ENCODE data around the gene ENTPD2. TPM values are rescaled to one million over a fixed set of nuclear protein-coding genes. Genes with fewer than 3 reads are reported as not detected.
"Not testable (repeated sequence)": the region's sequence is repeated elsewhere in the genome, so short reads cannot be mapped to it uniquely, and the experiment has no call there.

Gene ENTPD2
- total RNA-seq, 4 donors from 2014 or later, result 7.0 to 21.0 (median 18.1) TPM

DNA sequence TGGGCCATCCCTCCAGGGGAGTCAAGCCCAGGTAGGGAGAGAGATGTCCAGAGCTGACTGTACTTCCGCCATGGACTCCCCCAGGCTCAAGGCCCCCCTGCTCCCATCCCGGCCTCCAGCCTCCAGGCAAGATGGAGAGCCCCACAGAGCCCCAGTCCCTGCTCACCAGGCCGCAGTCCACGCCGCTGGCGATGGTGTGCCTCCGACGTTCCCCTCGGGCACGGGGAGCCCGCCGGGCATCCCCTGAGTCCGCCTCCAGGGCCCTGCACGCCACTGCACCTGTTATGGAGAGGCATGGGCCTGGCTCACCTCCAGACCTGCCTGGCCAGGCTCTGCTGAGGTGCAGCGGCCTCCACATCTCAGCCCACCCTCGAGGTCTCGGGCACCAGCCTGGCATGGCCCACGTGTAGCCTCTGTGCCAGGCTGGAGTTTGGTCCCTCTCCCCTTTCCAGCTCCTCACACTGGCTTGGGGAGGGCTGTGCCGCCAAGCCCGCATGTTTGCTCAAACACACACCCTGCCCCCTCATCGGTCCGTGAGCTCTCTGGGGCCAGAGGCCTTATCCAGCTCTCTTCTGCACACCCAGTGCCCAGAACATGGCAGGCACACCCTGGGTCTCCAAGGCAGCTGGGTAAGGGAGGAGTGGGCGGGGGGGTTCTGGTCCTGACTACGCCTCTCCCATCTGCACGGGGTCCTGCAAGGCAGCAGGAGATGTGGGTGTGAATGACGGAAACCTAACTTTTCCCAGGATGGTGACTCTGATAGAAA is 12.4 kb upstream of the ENTPD2 start:
- no peak for DNase-seq (ENCODE audit: low spot score in 2 of 2)
- Histone ChIP-seq H3K4me1 (peaks cover 0 to 41% (median 17%) of the 10 kb centered on the region in 4 donors), H3K4me3 (no peak overlapping the region), H3K27ac (no peak overlapping the region), H3K36me3 (no peaks in the 10 kb centered on the region), H3K9me3 (no peaks in the 10 kb centered on the region), H3K27me3 (peaks cover 0 to 8% of the 10 kb centered on the region in 2 donors)
- TF ChIP-seq POLR2A (IDR thresholded peaks at IDR 0.05) (no peak), EP300 (IDR thresholded peaks at IDR 0.05) (no peak)
- TF ChIP-seq, protein P1, sequence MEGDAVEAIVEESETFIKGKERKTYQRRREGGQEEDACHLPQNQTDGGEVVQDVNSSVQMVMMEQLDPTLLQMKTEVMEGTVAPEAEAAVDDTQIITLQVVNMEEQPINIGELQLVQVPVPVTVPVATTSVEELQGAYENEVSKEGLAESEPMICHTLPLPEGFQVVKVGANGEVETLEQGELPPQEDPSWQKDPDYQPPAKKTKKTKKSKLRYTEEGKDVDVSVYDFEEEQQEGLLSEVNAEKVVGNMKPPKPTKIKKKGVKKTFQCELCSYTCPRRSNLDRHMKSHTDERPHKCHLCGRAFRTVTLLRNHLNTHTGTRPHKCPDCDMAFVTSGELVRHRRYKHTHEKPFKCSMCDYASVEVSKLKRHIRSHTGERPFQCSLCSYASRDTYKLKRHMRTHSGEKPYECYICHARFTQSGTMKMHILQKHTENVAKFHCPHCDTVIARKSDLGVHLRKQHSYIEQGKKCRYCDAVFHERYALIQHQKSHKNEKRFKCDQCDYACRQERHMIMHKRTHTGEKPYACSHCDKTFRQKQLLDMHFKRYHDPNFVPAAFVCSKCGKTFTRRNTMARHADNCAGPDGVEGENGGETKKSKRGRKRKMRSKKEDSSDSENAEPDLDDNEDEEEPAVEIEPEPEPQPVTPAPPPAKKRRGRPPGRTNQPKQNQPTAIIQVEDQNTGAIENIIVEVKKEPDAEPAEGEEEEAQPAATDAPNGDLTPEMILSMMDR (IDR thresholded peaks at IDR 0.05), result no peak
- WGBS, 2 donors, result 78 to 88% methylated on average over 10 to 13 of the region's 26 CpGs

DNA sequence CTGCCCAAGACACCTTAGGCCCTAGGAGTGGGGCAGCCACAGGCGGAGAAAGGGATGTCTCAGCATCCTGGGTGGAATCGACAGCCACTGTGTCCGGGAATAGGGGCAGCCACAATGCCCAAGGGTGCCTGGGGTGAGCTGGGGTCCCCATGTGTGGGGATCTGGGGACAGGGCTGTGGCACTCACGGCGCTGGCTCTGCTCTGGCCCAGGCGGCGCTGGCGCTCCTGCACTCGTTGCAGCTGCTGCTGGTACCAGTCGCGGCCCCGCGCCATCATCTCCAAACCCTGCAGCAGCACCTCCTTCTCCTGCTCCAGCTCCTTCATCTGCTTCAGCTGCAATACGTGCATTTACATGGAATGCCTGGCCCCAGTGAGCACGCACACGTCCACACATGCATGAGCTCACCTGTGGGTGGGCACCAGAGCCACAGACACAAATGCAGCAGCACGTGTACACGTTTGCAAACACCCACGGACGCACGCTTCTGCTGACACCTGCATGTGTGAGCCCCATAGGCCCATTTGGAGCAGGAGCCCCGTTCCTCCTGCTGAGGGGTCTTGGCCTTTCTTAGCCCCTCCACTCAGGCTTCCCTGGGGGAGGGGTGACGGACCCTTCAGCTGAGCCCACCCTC is 11.6 kb upstream of the ENTPD2 start:
- Histone ChIP-seq H3K9me3 (no peaks in the 10 kb centered on the region), H3K27ac (no peak overlapping the region), H3K4me3 (no peak overlapping the region), H3K36me3 (no peaks in the 10 kb centered on the region), H3K4me1 (peaks cover 0 to 33% (median 9%) of the 10 kb centered on the region in 4 donors), H3K27me3 (peaks cover 0 to 8% of the 10 kb centered on the region in 2 donors)
- WGBS, 2 donors, result 86 to 88% methylated on average over 21 to 23 of the region's 23 CpGs
- TF ChIP-seq EP300 (IDR thresholded peaks at IDR 0.05) (no peak), POLR2A (IDR thresholded peaks at IDR 0.05) (no peak)
- TF ChIP-seq, protein P1 (IDR thresholded peaks at IDR 0.05), result no peak
- no peak for DNase-seq (ENCODE audit: low spot score in 2 of 2)

DNA sequence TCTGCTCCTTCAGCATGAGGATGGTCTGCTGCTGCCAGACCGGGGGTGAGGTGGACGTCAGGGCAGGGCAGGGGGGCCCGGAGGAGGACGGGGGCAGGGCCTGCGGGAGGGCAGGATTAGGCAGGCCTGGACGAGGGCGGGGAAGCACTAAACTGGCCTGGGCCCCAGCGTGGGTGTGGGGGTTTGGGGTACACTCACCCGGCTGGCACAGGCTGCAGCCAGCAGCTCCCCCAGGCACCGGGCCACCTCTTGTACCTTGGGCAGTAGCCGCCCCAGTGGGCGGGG is 11.0 kb upstream of the ENTPD2 start:
- 79 to 81% methylated on average over 12 of the region's 12 CpGs for WGBS, 2 donors
- peaks cover 0 to 8% of the 10 kb centered on the region in 2 donors for H3K27me3 ChIP-seq
- H3K27ac ChIP-seq, result no peak overlapping the region
- no peaks in the 10 kb centered on the region for H3K36me3 ChIP-seq
- TF ChIP-seq EP300 (IDR thresholded peaks at IDR 0.05), result no peak
- H3K9me3 ChIP-seq, result no peaks in the 10 kb centered on the region
- no peak overlapping the region for H3K4me3 ChIP-seq
- no peak for DNase-seq (ENCODE audit: low spot score in 2 of 2)
- peaks cover 0 to 28% (median 9%) of the 10 kb centered on the region in 4 donors for H3K4me1 ChIP-seq

DNA sequence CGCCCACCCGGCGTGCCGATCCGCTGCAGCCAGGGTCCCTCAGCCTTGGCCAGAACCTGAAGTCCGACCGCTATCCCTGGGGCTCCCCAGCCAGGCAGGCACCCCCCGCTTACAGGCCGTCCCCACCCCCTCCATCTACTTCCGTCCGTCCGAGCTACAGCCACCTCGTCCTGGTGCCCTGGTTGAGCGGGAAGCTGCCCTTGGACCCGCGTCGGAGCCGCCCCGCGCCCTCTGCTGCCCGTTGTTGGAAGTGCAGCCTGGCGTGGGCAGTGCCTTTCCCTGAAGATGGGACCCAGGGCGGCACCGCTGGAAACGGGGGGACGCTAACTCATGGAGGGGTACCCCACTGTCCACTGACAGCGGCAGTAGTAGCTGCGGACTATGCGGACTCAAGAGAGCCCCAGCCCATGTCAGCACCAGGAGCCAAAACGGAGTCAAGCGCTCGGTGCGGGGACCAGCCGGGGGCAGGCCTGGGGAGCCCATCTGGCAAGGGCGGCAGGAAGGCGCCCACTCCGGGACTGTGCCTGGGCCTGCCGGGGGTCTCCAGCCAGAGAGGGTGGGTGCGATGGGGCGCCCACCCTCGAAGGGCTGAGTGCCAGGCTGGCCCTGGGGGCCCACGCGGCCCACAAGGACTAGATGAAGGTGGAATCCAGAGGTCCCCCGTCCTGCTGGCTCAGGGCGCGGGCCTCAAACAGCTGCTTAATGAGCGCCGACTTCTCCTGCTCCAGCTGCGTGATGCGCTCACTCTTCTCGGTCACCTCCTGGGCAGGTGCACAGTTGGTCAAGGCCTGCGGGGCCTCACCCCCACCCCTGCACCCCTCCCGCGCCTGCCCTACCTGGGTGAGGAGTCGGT is 10.4 kb upstream of the ENTPD2 start:
- Histone ChIP-seq H3K9me3 (no peaks in the 10 kb centered on the region), H3K4me3 (no peak overlapping the region), H3K27me3 (peaks cover 0 to 4% of the 10 kb centered on the region in 2 donors), H3K4me1 (peaks cover 0 to 23% (median 8%) of the 10 kb centered on the region in 4 donors), H3K27ac (peak overlapping the region in 2 of 4 donors; percentile 36 to 48), H3K36me3 (no peaks in the 10 kb centered on the region)
- DNase-seq (ENCODE audit: low spot score in 2 of 2), result peak in 1 of 2 donors; percentile 54
- WGBS, 2 donors, result 41 to 45% methylated on average over 48 to 52 of the region's 55 CpGs
- peak in 1 of 2 donors; percentile 26 for TF ChIP-seq EP300 (IDR thresholded peaks at IDR 0.05)
- TF ChIP-seq, protein P1 (IDR thresholded peaks at IDR 0.05), result peak; percentile 91 to 99 (median 98)
- no peak for TF ChIP-seq POLR2A (IDR thresholded peaks at IDR 0.05)

GRCh38 chr9:137063311-137064026 is 9.6 kb upstream of the ENTPD2 start:
- WGBS, 2 donors, result 67 to 77% methylated on average over 9 to 10 of the region's 26 CpGs
- Histone ChIP-seq H3K36me3 (no peaks in the 10 kb centered on the region), H3K27me3 (no peaks in the 10 kb centered on the region), H3K9me3 (no peaks in the 10 kb centered on the region), H3K4me3 (no peak overlapping the region), H3K27ac (peak overlapping the region in 2 of 4 donors; percentile 36 to 48), H3K4me1 (peaks cover 0 to 22% (median 8%) of the 10 kb centered on the region in 4 donors)
- TF ChIP-seq, protein P1 (IDR thresholded peaks at IDR 0.05), result no peak
- TF ChIP-seq POLR2A (IDR thresholded peaks at IDR 0.05) (no peak), EP300 (IDR thresholded peaks at IDR 0.05) (no peak)
- DNase-seq (ENCODE audit: low spot score in 2 of 2), result no peak

DNA sequence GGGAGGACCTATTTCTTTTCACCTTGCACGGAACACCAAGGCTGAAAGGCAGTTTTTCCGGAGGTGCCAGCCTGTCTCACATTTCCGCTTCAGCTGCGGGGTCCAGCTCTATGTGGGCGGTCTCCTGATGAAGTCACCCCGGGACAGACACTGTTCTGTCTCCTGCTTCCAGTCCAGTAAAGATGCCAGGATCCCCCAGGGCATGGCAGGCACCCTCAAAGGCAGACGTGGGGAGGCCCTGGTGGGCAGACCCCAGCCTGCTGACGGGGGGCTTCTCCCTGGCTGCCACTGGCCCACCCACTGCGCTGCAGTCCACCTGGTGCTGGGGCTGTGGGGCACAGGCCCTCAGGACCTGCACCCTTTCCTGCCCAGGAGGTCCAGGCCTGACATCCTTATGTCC is 8.9 kb upstream of the ENTPD2 start:
- not testable (repeated sequence) for H3K27ac ChIP-seq; DNase-seq (ENCODE audit: low spot score in 2 of 2); H3K9me3 ChIP-seq

More for the DNA sequence above, 8.9 kb upstream of the ENTPD2 start:
- H3K27me3 ChIP-seq, H3K4me3 ChIP-seq, H3K36me3 ChIP-seq: not testable (repeated sequence)
- H3K4me1 ChIP-seq, result peaks cover 0 to 23% (median 8%) of the 10 kb centered on the region in 4 donors
- WGBS, 2 donors, result 58 to 65% methylated on average over 6 to 8 of the region's 9 CpGs

Measured in tibial nerve (tissue), 4 donors.